ENCODE results near the gene MYL10. TPM values are rescaled to one million over a fixed set of nuclear protein-coding genes. Genes with fewer than 3 reads are reported as not detected.

Gene MYL10
- polyA plus RNA-seq, 2 donors: not detected

DNA sequence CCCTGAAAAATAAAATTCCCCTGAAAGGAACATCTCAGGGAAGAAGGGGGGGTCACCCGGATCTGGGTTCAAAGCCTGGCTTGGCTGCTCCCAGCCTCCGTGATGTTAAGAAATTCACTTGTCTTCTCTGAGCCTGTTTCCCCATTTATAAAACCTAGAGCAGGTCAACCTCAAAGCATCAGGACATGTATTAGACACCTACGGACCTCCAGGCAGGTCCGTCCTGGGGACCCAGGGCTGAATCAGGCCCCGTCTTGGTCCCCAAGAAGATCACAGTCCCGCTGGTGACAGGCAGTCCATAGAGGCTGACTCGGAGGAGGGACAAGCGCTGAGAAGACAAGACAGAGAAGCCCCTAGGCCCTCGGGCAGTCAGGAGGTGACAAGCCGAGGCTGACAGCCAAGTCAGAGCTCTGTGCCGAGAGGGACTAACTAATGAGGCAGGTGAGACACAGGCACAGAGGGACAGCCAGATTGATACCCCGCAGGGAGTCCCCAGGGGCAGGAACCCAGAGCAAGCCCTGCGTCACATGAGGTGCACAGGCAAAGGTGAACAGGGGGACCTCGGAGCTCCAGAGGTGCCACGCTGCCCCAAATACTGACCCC lies 2.9 kb downstream of the MYL10 start:
- WGBS, 2 donors: 58 to 69% methylated on average over 15 of the region's 15 CpGs
- peaks cover 0 to 2% of the 10 kb centered on the region in 2 donors for H3K9me3 ChIP-seq (ENCODE audit: control insufficient read depth in 2 of 2, insufficient read depth in 1 of 2, low read depth in 1 of 2, low read length in 1 of 2)
- no peak overlapping the region for H3K27ac ChIP-seq (ENCODE audit: low read depth in 2 of 2, low read length in 1 of 2)
- no peaks in the 10 kb centered on the region for H3K27me3 ChIP-seq (ENCODE audit: control insufficient read depth in 1 of 2, insufficient read depth in 2 of 2, low read length in 2 of 2)
- no peaks in the 10 kb centered on the region for H3K36me3 ChIP-seq (ENCODE audit: control insufficient read depth in 2 of 2, insufficient read depth in 2 of 2, low read length in 1 of 2)
- peaks cover 3 to 4% of the 10 kb centered on the region in 2 donors for H3K4me1 ChIP-seq (ENCODE audit: control insufficient read depth in 2 of 2, insufficient read depth in 2 of 2, low read length in 1 of 2)
- H3K4me3 ChIP-seq (ENCODE audit: low read depth in 1 of 2, low read length in 2 of 2): no peak overlapping the region

DNA sequence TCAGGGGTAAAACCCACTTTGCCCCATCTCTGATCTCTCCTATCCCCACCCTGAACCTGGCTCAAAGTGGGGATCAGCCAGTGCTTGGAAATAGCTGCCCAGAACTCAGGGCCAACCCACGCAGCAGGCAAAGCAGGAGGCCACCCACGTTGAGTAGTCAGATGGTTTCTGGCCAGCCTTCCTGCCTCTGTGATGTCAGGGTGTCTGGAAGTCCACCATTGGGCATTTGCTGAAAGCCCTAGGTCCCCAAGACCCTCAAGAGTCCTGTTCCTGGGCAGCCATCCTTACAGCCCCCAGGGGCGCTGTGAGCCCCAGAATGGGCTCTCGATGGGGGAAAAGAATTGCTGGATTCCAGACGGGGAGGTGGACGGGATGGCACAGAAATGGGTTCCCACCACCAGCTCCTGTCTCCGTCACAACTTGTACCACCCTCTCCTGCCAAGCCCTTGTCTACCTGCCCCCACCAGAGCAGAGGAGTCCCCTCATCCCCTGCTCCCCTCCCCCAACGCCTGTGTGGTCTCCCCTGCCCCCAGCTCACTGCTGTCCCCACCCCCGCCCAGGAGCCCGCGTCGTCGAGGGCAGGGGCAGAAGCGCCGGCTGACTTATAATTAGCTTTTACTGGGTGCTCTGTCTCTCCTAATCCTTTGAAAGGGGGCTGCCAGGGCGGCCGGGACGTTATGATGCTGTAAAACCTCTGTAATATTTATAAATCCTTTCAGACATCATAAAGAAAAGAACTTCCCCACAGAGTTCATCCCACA lies 3.9 kb downstream of the MYL10 start:
- H3K27ac ChIP-seq (ENCODE audit: low read depth in 2 of 2, low read length in 1 of 2): no peak overlapping the region
- WGBS, 2 donors: 11 to 17% methylated on average over 18 of the region's 18 CpGs
- H3K9me3 ChIP-seq (ENCODE audit: control insufficient read depth in 2 of 2, insufficient read depth in 1 of 2, low read depth in 1 of 2, low read length in 1 of 2): peaks cover 0 to 2% of the 10 kb centered on the region in 2 donors
- no peaks in the 10 kb centered on the region for H3K36me3 ChIP-seq (ENCODE audit: control insufficient read depth in 2 of 2, insufficient read depth in 2 of 2, low read length in 1 of 2)
- H3K27me3 ChIP-seq (ENCODE audit: control insufficient read depth in 1 of 2, insufficient read depth in 2 of 2, low read length in 2 of 2): no peaks in the 10 kb centered on the region
- no peaks in the 10 kb centered on the region for H3K4me1 ChIP-seq (ENCODE audit: control insufficient read depth in 2 of 2, insufficient read depth in 2 of 2, low read length in 1 of 2)
- no peak overlapping the region for H3K4me3 ChIP-seq (ENCODE audit: low read depth in 1 of 2, low read length in 2 of 2)

DNA sequence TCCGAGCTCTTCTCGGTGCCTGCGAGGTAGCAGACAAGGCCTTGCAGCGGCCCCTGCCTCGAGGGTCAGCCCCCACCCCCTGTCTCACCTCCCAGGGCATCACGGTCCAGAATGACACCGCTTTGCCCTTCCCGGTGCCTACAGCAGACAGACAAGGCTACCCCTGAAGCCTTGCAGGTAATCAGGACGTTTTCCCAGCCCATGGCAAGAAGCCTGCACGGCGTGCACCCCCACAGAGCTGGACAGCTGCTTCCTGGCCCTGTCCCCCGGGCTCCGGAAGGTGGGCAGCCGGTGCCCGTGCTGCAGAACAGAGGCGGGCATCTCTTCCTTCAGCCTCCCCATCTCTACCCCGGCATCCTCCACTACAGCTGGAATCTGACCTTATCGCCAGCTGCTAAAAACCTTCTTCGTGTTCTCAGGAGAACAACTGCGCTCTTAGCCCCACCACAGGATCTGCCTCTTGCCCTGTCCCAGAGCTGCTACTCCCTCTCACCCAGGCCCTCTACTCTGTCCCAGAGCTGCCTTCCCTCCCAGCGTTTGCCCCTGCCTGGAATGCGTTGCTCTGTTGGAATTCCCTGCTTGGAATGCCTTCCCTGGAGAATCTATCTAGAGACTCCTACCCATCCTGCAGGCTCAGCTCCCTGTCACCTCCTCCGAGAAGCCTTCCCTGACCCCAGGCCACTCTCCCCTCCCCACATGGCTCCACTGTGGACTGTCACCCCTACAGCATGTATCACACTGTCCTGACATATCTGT lies 4.7 kb downstream of the MYL10 start:
- Histone ChIP-seq H3K4me1 (ENCODE audit: control insufficient read depth in 2 of 2, insufficient read depth in 2 of 2, low read length in 1 of 2) (no peaks in the 10 kb centered on the region), H3K9me3 (ENCODE audit: control insufficient read depth in 2 of 2, insufficient read depth in 1 of 2, low read depth in 1 of 2, low read length in 1 of 2) (peaks cover 0 to 2% of the 10 kb centered on the region in 2 donors), H3K36me3 (ENCODE audit: control insufficient read depth in 2 of 2, insufficient read depth in 2 of 2, low read length in 1 of 2) (no peaks in the 10 kb centered on the region), H3K4me3 (ENCODE audit: low read depth in 1 of 2, low read length in 2 of 2) (no peak overlapping the region), H3K27ac (ENCODE audit: low read depth in 2 of 2, low read length in 1 of 2) (no peak overlapping the region), H3K27me3 (ENCODE audit: control insufficient read depth in 1 of 2, insufficient read depth in 2 of 2, low read length in 2 of 2) (no peaks in the 10 kb centered on the region)
- 65 to 67% methylated on average over 23 of the region's 23 CpGs for WGBS, 2 donors

DNA sequence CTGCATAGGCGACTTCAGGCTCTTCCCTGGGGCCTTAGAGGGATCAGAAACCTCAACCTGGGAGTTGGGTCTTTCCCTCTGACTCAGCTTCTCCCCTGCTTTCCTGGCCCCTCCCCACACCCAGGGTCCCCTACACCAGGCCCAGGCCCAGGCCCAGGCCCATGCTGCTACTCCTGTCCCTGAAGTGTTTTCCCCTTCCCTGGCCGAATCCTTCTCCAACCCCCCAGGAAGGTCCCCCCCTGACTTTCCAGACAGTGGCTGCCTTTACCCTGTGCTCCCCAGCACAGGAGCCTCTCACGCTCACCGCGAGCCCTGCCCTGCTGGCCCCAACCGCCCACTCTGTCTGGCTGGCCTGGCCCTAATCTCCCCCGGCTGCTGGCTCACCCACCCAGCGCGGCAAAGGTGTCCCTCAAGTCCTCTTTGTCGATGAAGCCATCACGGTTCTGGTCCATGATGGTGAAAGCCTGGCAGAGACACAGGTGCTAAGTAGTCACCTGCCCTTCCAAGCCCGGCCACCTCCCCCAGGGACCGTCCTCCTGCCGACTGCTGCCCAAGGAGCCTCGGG lies 6.4 kb downstream of the MYL10 start:
- no peaks in the 10 kb centered on the region for H3K4me1 ChIP-seq (ENCODE audit: control insufficient read depth in 2 of 2, insufficient read depth in 2 of 2, low read length in 1 of 2)
- WGBS, 2 donors: 87 to 90% methylated on average over 15 of the region's 15 CpGs
- H3K36me3 ChIP-seq (ENCODE audit: control insufficient read depth in 2 of 2, insufficient read depth in 2 of 2, low read length in 1 of 2): no peaks in the 10 kb centered on the region
- no peaks in the 10 kb centered on the region for H3K27me3 ChIP-seq (ENCODE audit: control insufficient read depth in 1 of 2, insufficient read depth in 2 of 2, low read length in 2 of 2)
- H3K27ac ChIP-seq (ENCODE audit: low read depth in 2 of 2, low read length in 1 of 2): no peak overlapping the region
- H3K4me3 ChIP-seq (ENCODE audit: low read depth in 1 of 2, low read length in 2 of 2): no peak overlapping the region
- peaks cover 0 to 2% of the 10 kb centered on the region in 2 donors for H3K9me3 ChIP-seq (ENCODE audit: control insufficient read depth in 2 of 2, insufficient read depth in 1 of 2, low read depth in 1 of 2, low read length in 1 of 2)

DNA sequence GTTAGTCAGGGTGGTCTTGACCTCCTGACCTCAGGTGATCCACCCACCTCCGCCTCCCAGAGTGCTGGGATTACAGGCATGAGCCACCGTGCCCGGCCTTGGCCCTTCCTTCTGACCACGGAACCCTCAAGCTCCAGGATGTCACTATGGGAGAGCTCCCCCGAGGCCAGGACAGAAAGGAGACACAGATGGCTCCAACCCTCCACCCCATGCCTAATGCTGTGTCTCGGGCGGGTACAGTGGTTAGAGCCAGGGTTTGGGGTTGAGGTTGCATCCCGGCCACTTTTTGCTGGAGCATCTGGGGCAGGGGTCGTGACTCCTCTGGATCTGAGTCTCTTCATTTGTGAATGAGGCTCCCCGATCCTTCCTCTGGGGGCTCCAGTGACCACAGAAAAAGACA lies 8.1 kb downstream of the MYL10 start:
- Histone ChIP-seq H3K9me3 (ENCODE audit: control insufficient read depth in 2 of 2, insufficient read depth in 1 of 2, low read depth in 1 of 2, low read length in 1 of 2) (peaks cover 0 to 2% of the 10 kb centered on the region in 2 donors), H3K27ac (ENCODE audit: low read depth in 2 of 2, low read length in 1 of 2) (no peak overlapping the region), H3K36me3 (ENCODE audit: control insufficient read depth in 2 of 2, insufficient read depth in 2 of 2, low read length in 1 of 2) (no peaks in the 10 kb centered on the region), H3K4me3 (ENCODE audit: low read depth in 1 of 2, low read length in 2 of 2) (no peak overlapping the region), H3K4me1 (ENCODE audit: control insufficient read depth in 2 of 2, insufficient read depth in 2 of 2, low read length in 1 of 2) (no peaks in the 10 kb centered on the region), H3K27me3 (ENCODE audit: control insufficient read depth in 1 of 2, insufficient read depth in 2 of 2, low read length in 2 of 2) (no peaks in the 10 kb centered on the region)
- 86 to 91% methylated on average over 10 of the region's 10 CpGs for WGBS, 2 donors

DNA sequence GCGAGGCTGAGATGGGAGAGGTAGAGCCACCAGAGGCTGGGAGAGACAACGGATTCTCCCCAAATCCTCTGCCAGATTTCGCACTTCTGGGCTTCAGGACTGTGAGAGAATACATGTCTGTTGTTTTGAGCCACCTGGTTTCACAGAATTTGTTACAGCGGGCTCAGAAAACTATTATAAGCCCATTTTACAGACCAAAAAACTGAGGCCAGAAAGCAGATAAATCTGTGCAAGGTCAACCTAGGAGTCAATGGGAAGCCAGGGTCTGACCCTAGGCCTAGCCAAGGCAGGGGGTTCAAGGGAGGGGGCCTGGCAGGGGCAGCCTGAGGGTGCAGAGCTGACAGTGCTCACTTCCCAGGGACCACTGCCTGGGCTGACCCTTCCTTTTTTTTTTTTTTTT lies 8.7 kb downstream of the MYL10 start:
- WGBS, 2 donors: 88 to 94% methylated on average over 4 of the region's 4 CpGs
- H3K4me3 ChIP-seq (ENCODE audit: low read depth in 1 of 2, low read length in 2 of 2): no peak overlapping the region
- no peak overlapping the region for H3K27ac ChIP-seq (ENCODE audit: low read depth in 2 of 2, low read length in 1 of 2)
- no peaks in the 10 kb centered on the region for H3K4me1 ChIP-seq (ENCODE audit: control insufficient read depth in 2 of 2, insufficient read depth in 2 of 2, low read length in 1 of 2)
- H3K36me3 ChIP-seq (ENCODE audit: control insufficient read depth in 2 of 2, insufficient read depth in 2 of 2, low read length in 1 of 2): no peaks in the 10 kb centered on the region
- no peaks in the 10 kb centered on the region for H3K27me3 ChIP-seq (ENCODE audit: control insufficient read depth in 1 of 2, insufficient read depth in 2 of 2, low read length in 2 of 2)
- H3K9me3 ChIP-seq (ENCODE audit: control insufficient read depth in 2 of 2, insufficient read depth in 1 of 2, low read depth in 1 of 2, low read length in 1 of 2): peaks cover 0 to 2% of the 10 kb centered on the region in 2 donors

DNA sequence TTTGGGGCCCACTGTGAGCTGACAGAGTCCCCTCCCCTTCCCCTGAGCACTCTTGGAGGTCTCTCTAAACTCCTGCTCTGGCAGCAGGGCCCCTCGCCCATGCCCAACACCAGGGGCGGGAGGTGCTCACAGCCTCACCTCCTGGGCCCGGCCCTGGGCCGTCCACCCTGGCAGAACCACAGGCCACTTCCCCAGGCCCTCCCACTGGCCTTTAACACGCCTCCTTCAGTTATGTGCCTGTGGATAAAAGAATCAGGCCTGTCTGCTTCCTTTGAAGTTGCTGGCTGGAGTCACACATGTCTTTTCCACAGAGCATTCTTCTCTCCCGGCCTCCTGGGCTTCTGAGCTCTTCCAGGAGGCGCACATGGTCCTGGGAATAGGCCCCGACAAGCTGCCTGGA lies 10.2 kb downstream of the MYL10 start:
- Histone ChIP-seq H3K4me3 (ENCODE audit: low read depth in 1 of 2, low read length in 2 of 2) (no peak overlapping the region), H3K9me3 (ENCODE audit: control insufficient read depth in 2 of 2, insufficient read depth in 1 of 2, low read depth in 1 of 2, low read length in 1 of 2) (no peaks in the 10 kb centered on the region), H3K36me3 (ENCODE audit: control insufficient read depth in 2 of 2, insufficient read depth in 2 of 2, low read length in 1 of 2) (no peaks in the 10 kb centered on the region), H3K4me1 (ENCODE audit: control insufficient read depth in 2 of 2, insufficient read depth in 2 of 2, low read length in 1 of 2) (peaks cover 2 to 3% of the 10 kb centered on the region in 2 donors), H3K27ac (ENCODE audit: low read depth in 2 of 2, low read length in 1 of 2) (no peak overlapping the region), H3K27me3 (ENCODE audit: control insufficient read depth in 1 of 2, insufficient read depth in 2 of 2, low read length in 2 of 2) (no peaks in the 10 kb centered on the region)
- WGBS, 2 donors: 48 to 56% methylated on average over 8 of the region's 8 CpGs

DNA sequence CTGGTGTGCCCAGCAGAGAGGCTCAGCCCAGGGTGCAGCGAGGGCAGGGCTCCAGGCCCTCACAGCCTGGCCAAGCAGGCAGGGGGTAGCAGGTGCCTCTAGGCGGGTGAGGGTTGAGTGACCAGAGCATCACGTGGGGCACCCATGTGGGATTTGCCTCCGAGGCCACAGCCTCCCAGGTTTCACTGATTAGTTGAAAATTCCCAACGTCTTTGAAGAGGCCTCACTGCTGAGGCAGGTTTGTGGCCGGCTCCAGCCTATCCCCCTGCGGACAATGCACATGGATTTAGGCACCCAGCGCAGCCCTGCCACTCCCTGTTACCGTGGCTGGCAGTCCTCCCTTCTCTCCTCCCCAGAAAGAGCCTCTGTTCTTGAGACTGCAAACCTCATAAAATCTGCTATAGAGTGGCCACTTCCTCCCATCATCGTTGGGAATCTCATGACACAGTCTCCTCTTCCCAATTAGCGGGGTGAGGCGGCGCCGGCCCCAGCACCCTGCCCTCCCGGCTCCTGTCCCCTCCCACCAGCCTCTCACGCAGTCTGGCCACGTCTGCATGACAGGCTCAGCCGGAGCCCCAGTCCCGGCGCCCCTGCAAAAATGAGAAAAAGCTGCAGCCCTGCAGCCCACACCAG lies 10.8 kb downstream of the MYL10 start:
- Histone ChIP-seq H3K4me3 (ENCODE audit: low read depth in 1 of 2, low read length in 2 of 2) (no peak overlapping the region), H3K27ac (ENCODE audit: low read depth in 2 of 2, low read length in 1 of 2) (no peak overlapping the region), H3K9me3 (ENCODE audit: control insufficient read depth in 2 of 2, insufficient read depth in 1 of 2, low read depth in 1 of 2, low read length in 1 of 2) (no peaks in the 10 kb centered on the region), H3K4me1 (ENCODE audit: control insufficient read depth in 2 of 2, insufficient read depth in 2 of 2, low read length in 1 of 2) (peaks cover 2 to 3% of the 10 kb centered on the region in 2 donors), H3K36me3 (ENCODE audit: control insufficient read depth in 2 of 2, insufficient read depth in 2 of 2, low read length in 1 of 2) (no peaks in the 10 kb centered on the region), H3K27me3 (ENCODE audit: control insufficient read depth in 1 of 2, insufficient read depth in 2 of 2, low read length in 2 of 2) (no peaks in the 10 kb centered on the region)
- WGBS, 2 donors: 71 to 81% methylated on average over 20 of the region's 20 CpGs
